Neural crest cell (in vitro differentiated cells): ENCODE results near the gene PSME1. TPM values are rescaled to one million over a fixed set of nuclear protein-coding genes. Genes with fewer than 3 reads are reported as not detected.

Experiments
- DNase-seq: peaks from one replicate; pipeline ENCODE4 v3.0.0; 2021; ENCODE audit warnings: low read depth, mixed read lengths, low spot score
- H3K27ac Mint-ChIP-seq: one replicate; pipeline ENCODE4 v1.8.0; 2021; ENCODE audit warnings: mild to moderate bottlenecking, mixed read lengths; ENCODE audit not compliant: unreplicated experiment
- H3K27me3 Mint-ChIP-seq: 2 replicates; pipeline ENCODE4 v1.8.0; 2021; ENCODE audit warnings: low read depth, mild to moderate bottlenecking, mixed read lengths
- H3K36me3 Mint-ChIP-seq: 2 replicates; pipeline ENCODE4 v1.8.0; 2021; ENCODE audit warnings: low read depth, mild to moderate bottlenecking, mixed read lengths
- H3K4me1 Mint-ChIP-seq: 2 replicates; pipeline ENCODE4 v1.8.0; 2021; ENCODE audit warnings: mixed read lengths
- H3K4me3 Mint-ChIP-seq: one replicate; pipeline ENCODE4 v1.8.0; 2021; ENCODE audit warnings: mild to moderate bottlenecking, mixed read lengths
- H3K9me3 Mint-ChIP-seq: 2 replicates; pipeline ENCODE4 v1.8.0; 2021; ENCODE audit warnings: mixed read lengths
- CTCF ChIP-seq: fragments of 200-600 bp; sonication (generic); conservative IDR thresholded peaks from 2 replicates; pipeline ENCODE4 v1.5.0; 2021; ENCODE audit warnings: antibody characterized with exemption, mild to moderate bottlenecking
- total RNA-seq: library from RNA; stranded (reverse); gene quantifications from 2 replicates; pipeline ENCODE4 v1.2.1, GENCODE V29; 2021

The PSME1 gene
- total RNA-seq, 1 donor from 2014 or later = 88.5 TPM

GRCh38 chr14:24092505-24093206, 43.3 kb upstream of the PSME1 start:
- Mint-ChIP-seq H3K4me3 (peak overlapping the region; percentile 94), H3K9me3 (no peaks in the 10 kb centered on the region), H3K27ac (peak overlapping the region; percentile 3), H3K27me3 (no peaks in the 10 kb centered on the region), H3K4me1 (peaks cover 38% of the 10 kb centered on the region), H3K36me3 (no peaks in the 10 kb centered on the region)
- no peak for TF ChIP-seq CTCF
- no peak for DNase-seq

GRCh38 chr14:24093207-24093900, 42.6 kb upstream of the PSME1 start:
- H3K4me1 Mint-ChIP-seq = peaks cover 38% of the 10 kb centered on the region
- peak overlapping the region; percentile 93 for H3K27ac Mint-ChIP-seq
- TF ChIP-seq CTCF = no peak
- peak overlapping the region; percentile 94 for H3K4me3 Mint-ChIP-seq
- H3K9me3 Mint-ChIP-seq = no peaks in the 10 kb centered on the region
- H3K27me3 Mint-ChIP-seq = no peaks in the 10 kb centered on the region
- DNase-seq = no peak
- H3K36me3 Mint-ChIP-seq = no peaks in the 10 kb centered on the region

- no peaks in the 10 kb centered on the region for H3K27me3 Mint-ChIP-seq
- DNase-seq = peak; percentile 71
- H3K36me3 Mint-ChIP-seq = no peaks in the 10 kb centered on the region
- H3K4me3 Mint-ChIP-seq = peak within 1 kb of the TSS; percentile 94
- peaks cover 38% of the 10 kb centered on the region for H3K4me1 Mint-ChIP-seq
- no peaks in the 10 kb centered on the region for H3K9me3 Mint-ChIP-seq
- peak within 1 kb of the TSS; percentile 93 for H3K27ac Mint-ChIP-seq
- no peak for TF ChIP-seq CTCF
Measured at GRCh38 chr14:24093901-24094840, 41.8 kb upstream of the PSME1 start, which contains the start of gene PCK2. PCK2 (plus strand) TSS chr14:24094311; CDS start chr14:24094406, 95 bp downstream.

DNA sequence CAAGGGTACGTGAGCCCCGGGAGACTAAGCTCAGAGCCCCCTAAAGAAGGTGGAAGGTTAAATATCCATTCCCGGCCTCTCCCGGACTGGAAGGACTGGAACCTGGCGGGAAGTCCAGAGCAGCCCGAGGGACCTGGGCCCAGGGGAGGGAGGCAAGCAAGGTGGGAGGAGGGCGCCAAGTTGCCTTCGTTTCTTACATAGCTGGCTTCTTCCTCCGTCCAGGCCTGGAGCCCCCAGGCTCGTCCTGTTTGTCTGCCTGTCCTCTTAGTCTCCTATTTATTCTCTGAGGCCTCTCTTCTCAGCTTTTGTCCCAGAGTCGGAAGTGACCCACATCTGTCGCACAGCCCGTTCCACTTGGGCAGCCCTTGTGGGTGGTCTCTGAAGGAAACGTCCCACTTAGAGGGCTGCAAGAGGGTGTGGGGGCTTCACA, 41.1 kb upstream of the PSME1 start:
- H3K4me3 Mint-ChIP-seq = peak overlapping the region; percentile 94
- H3K9me3 Mint-ChIP-seq = no peaks in the 10 kb centered on the region
- H3K4me1 Mint-ChIP-seq = peaks cover 34% of the 10 kb centered on the region
- H3K27me3 Mint-ChIP-seq = no peaks in the 10 kb centered on the region
- TF ChIP-seq CTCF = no peak
- H3K27ac Mint-ChIP-seq = peak overlapping the region; percentile 86
- H3K36me3 Mint-ChIP-seq = no peaks in the 10 kb centered on the region
- no peak for DNase-seq
